Measurements from ENCODE around the gene NOP16.

Gene NOP16

GRCh38 chr5:176360894-176361436, 27.4 kb downstream of the NOP16 start:
- ChIA-PET CTCF (interaction anchor here (0.6 to 1.0 kb wide), 4 partner anchors 554 to 753 kb away, joined by 3 to 5 read pairs (median 4); no protein-coding TSS in a partner anchor), POLR2A (interaction anchor here (0.7 to 2.4 kb wide), 11 partner anchors 9 to 286 kb away, joined by 3 to 24 read pairs (median 6); partner anchors contain the start of genes HIGD2A, NOP16 and RNF44)
- H3K27ac ChIP-seq (ENCODE audit: extremely low read depth, low read depth, low read length) = peak overlapping the region; percentile 74; the same call in 1 of the 2 replicates
- H3K4me3 ChIP-seq (ENCODE audit: low read depth, low read length) = peak overlapping the region; percentile 98
- peaks cover 15 to 34% of the 10 kb centered on the region in 2 experiments for H3K36me3 ChIP-seq (ENCODE audit: control insufficient read depth in 2 of 2, insufficient read depth in 1 of 2, low read length in 2 of 2)
- H3K4me1 ChIP-seq (ENCODE audit: control insufficient read depth, insufficient read depth, low read length) = no peaks in the 10 kb centered on the region; the same call in 1 of the 2 replicates
- TF ChIP-seq ZNF366 (tag by site-specific recombination; conservative IDR thresholded peaks at IDR 0.05) (0 out of 2 replicates have a peak, but pooled peaks have one; percentile 39), ZSCAN16 (tag by site-specific recombination; IDR thresholded peaks at IDR 0.05) (no peak), ZNF350 (tag by site-specific recombination; IDR thresholded peaks at IDR 0.05) (no peak), PRDM1 (tag by site-specific recombination; IDR thresholded peaks at IDR 0.05) (peak; percentile 92), PRDM10 (tag by site-specific recombination; IDR thresholded peaks at IDR 0.05) (peak; percentile 92; the same call in 1 of the 2 replicates), HOXD13 (CRISPR knock-in tag; IDR thresholded peaks at IDR 0.05; ENCODE audit: borderline replicate concordance) (0 out of 2 replicates have a peak, but pooled peaks have one; percentile 11)
- no peaks in the 10 kb centered on the region for H3K9me3 ChIP-seq (ENCODE audit: control insufficient read depth, insufficient read depth, low read depth, low read length)

DNA sequence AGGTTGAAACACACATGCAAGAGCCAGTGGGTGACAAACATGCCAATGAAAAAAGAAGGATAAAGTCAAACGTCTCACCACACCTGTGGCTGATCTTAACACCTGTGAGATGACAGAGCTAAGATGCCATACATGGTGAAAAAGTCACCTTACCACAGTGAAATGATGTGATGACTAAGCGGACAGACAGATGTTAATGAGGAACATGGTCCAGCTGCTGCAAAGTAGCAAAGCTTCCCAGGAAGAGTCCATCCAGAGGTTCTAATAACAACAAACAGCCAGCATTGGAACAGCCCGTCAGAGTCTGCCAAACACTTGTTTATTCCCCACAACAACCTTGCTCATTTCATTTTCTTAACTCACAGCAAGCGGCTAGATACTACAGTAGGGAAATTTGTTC, 28.7 kb downstream of the NOP16 start:
- CTCF ChIA-PET = no interaction called here
- Histone ChIP-seq H3K9me3 (ENCODE audit: control insufficient read depth, insufficient read depth, low read depth, low read length) (no peaks in the 10 kb centered on the region), H3K4me1 (ENCODE audit: control insufficient read depth, insufficient read depth, low read length) (no peaks in the 10 kb centered on the region; the same call in 1 of the 2 replicates), H3K27ac (ENCODE audit: extremely low read depth, low read depth, low read length) (no peak overlapping the region), H3K4me3 (ENCODE audit: low read depth, low read length) (no peak overlapping the region), H3K36me3 (ENCODE audit: control insufficient read depth in 2 of 2, insufficient read depth in 1 of 2, low read length in 2 of 2) (peaks cover 15 to 46% of the 10 kb centered on the region in 2 experiments)
- TF ChIP-seq ZNF544 (tag by site-specific recombination; IDR thresholded peaks at IDR 0.05) = no peak
- TF ChIP-seq RBAK (tag by site-specific recombination; IDR thresholded peaks at IDR 0.05) = no peak
- peak; percentile 84 for TF ChIP-seq PRDM10 (tag by site-specific recombination; IDR thresholded peaks at IDR 0.05)
- no peak for TF ChIP-seq ZIC2 (tag by site-specific recombination; IDR thresholded peaks at IDR 0.05)
- TF ChIP-seq KLF7 (tag by site-specific recombination; IDR thresholded peaks at IDR 0.05; ENCODE audit: borderline replicate concordance) = no peak
- no peak for TF ChIP-seq ATF2 (tag by site-specific recombination; IDR thresholded peaks at IDR 0.05; ENCODE audit: low read depth)
- peak; percentile 89 for TF ChIP-seq SCRT1 (tag by site-specific recombination; IDR thresholded peaks at IDR 0.05; ENCODE audit: borderline replicate concordance)
- TF ChIP-seq, protein P1, sequence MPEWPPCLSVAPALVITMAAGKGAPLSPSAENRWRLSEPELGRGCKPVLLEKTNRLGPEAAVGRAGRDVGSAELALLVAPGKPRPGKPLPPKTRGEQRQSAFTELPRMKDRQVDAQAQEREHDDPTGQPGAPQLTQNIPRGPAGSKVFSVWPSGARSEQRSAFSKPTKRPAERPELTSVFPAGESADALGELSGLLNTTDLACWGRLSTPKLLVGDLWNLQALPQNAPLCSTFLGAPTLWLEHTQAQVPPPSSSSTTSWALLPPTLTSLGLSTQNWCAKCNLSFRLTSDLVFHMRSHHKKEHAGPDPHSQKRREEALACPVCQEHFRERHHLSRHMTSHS (tag by site-specific recombination; IDR thresholded peaks at IDR 0.05) = no peak
- no peak for TF ChIP-seq ZNF701 (tag by site-specific recombination; IDR thresholded peaks at IDR 0.05)
- peak; percentile 89 for TF ChIP-seq SCRT2 (tag by site-specific recombination; IDR thresholded peaks at IDR 0.05)
- no peak for TF ChIP-seq ZNF571 (tag by site-specific recombination; IDR thresholded peaks at IDR 0.05)
- no peak for TF ChIP-seq GLIS1 (tag by site-specific recombination; IDR thresholded peaks at IDR 0.05)
- POLR2A ChIA-PET = interaction anchor here (0.7 to 0.9 kb wide), 2 partner anchors 184 to 634 kb away, joined by 3 to 4 read pairs; no protein-coding TSS in a partner anchor

All from HEK293 (cell line).